Epidermal melanocyte (primary cell): ENCODE data around the gene PVRIG.
"Not testable (repeated sequence)": the region's sequence is repeated elsewhere in the genome, so short reads cannot be mapped to it uniquely, and the experiment has no call there.

ENCODE experiments used
- DNase-seq: peaks from one replicate; pipeline ENCODE4 v3.0.0; 2011; ENCODE audit warnings: low spot score; ENCODE audit not compliant: insufficient read length

PVRIG gene

GRCh38 chr7:100192969-100193368, 26.8 kb upstream of the PVRIG start:
- no peak for DNase-seq

- DNase-seq = no peak
Observed at GRCh38 chr7:100195222-100195621, 24.5 kb upstream of the PVRIG start.

- not testable (repeated sequence) for DNase-seq
Observed at GRCh38 chr7:100195901-100196322, 23.8 kb upstream of the PVRIG start.

- peak; percentile 36 for DNase-seq
Observed at GRCh38 chr7:100198266-100198665, 21.5 kb upstream of the PVRIG start.

- no peak for DNase-seq
Observed at GRCh38 chr7:100200693-100201092, 19.1 kb upstream of the PVRIG start.

- DNase-seq = no peak
Observed at GRCh38 chr7:100204454-100204853, 15.3 kb upstream of the PVRIG start.

- DNase-seq = no peak
Observed at GRCh38 chr7:100208911-100209408, 10.8 kb upstream of the PVRIG start.

- no peak for DNase-seq
Observed at GRCh38 chr7:100209493-100209892, 10.3 kb upstream of the PVRIG start.

- DNase-seq = no peak
Observed at GRCh38 chr7:100210805-100211204, 8.9 kb upstream of the PVRIG start.

GRCh38 chr7:100211342-100211780, 8.4 kb upstream of the PVRIG start:
- no peak for DNase-seq

- no peak for DNase-seq
Observed at GRCh38 chr7:100212631-100213286, 7.0 kb upstream of the PVRIG start.

GRCh38 chr7:100213672-100214071, 6.1 kb upstream of the PVRIG start:
- no peak for DNase-seq

GRCh38 chr7:100214356-100214755, 5.4 kb upstream of the PVRIG start:
- not testable (repeated sequence) for DNase-seq

- no peak for DNase-seq
Observed at GRCh38 chr7:100215895-100216294, 3.9 kb upstream of the PVRIG start.

GRCh38 chr7:100217934-100218333, 1.8 kb upstream of the PVRIG start:
- DNase-seq = not testable (repeated sequence)

GRCh38 chr7:100219271-100219737, 445 bp upstream of the PVRIG start:
- DNase-seq = no peak

- no peak for DNase-seq
Observed at GRCh38 chr7:100220586-100221230, 959 bp downstream of the PVRIG start.

- no peak for DNase-seq
Observed at GRCh38 chr7:100221231-100221718, 1.5 kb downstream of the PVRIG start.

- no peak for DNase-seq
Observed at GRCh38 chr7:100221767-100222444, 2.2 kb downstream of the PVRIG start.

- DNase-seq = no peak
Observed at GRCh38 chr7:100222445-100223132, 2.8 kb downstream of the PVRIG start.

GRCh38 chr7:100223376-100223927, 3.7 kb downstream of the PVRIG start:
- DNase-seq = not testable (repeated sequence)
